WTC11 (cell line): ENCODE data around the gene KRTAP5-2. TPM values are rescaled to one million over a fixed set of nuclear protein-coding genes. Genes with fewer than 3 reads are reported as not detected.

Source experiments
- ATAC-seq: fragments of 200-7000 bp; cut with Tn5 transposase; 2 replicates; pipeline ENCODE4 v1.10.0; 2021; ENCODE audit warnings: mild to moderate bottlenecking, moderate library complexity
- CTCF ChIA-PET: fragments of 300-600 bp; sonication (Branson Sonifier 250); formaldehyde crosslinking; loops from one replicate; lab custom pipeline; 2021; ENCODE audit warnings: antibody characterized with exemption; lab: Charles Lee
- POLR2A ChIA-PET: fragments of 350-600 bp; sonication (Branson Sonifier 250); formaldehyde crosslinking; loops from one replicate; lab custom pipeline; 2021; ENCODE audit warnings: antibody characterized with exemption; lab: Charles Lee
- DNase-seq: peaks from one replicate; pipeline ENCODE4 v3.0.0; 2021; ENCODE audit warnings: low spot score
- H3K27ac Mint-ChIP-seq: 2 replicates; pipeline ENCODE4 v1.8.0; 2021; ENCODE audit warnings: mixed read lengths
- H3K27me3 Mint-ChIP-seq: 2 replicates; pipeline ENCODE4 v1.8.0; 2021; ENCODE audit warnings: low read depth, mild to moderate bottlenecking, moderate library complexity, mixed read lengths
- H3K36me3 Mint-ChIP-seq: 2 replicates; pipeline ENCODE4 v1.8.0; 2021; ENCODE audit warnings: mixed read lengths
- H3K4me1 Mint-ChIP-seq: 2 replicates; pipeline ENCODE4 v1.8.0; 2022; ENCODE audit warnings: mixed read lengths
- H3K4me3 Mint-ChIP-seq: 2 replicates; pipeline ENCODE4 v1.8.0; 2021; ENCODE audit warnings: mild to moderate bottlenecking, moderate library complexity, mixed read lengths
- H3K9me3 Mint-ChIP-seq: 2 replicates; pipeline ENCODE4 v1.8.0; 2021; ENCODE audit warnings: mixed read lengths
- AFF4 ChIP-seq: sonication (generic); formaldehyde crosslinking; IDR thresholded peaks from 2 replicates; pipeline ENCODE4 v1.8.1; 2023; ENCODE audit warnings: mild to moderate bottlenecking, missing genetic modification reagents, borderline replicate concordance
- ATF2 ChIP-seq: sonication (generic); formaldehyde crosslinking; IDR thresholded peaks from 2 replicates; pipeline ENCODE4 v1.8.1; 2022; ENCODE audit warnings: low read depth, missing genetic modification reagents, borderline replicate concordance
- CBFB ChIP-seq: sonication (generic); formaldehyde crosslinking; IDR thresholded peaks from 2 replicates; pipeline ENCODE4 v1.8.1; 2022; ENCODE audit warnings: mild to moderate bottlenecking, low read depth, missing genetic modification reagents
- CREM ChIP-seq: sonication (generic); formaldehyde crosslinking; IDR thresholded peaks from 2 replicates; pipeline ENCODE4 v1.8.1; 2022; ENCODE audit warnings: mild to moderate bottlenecking, missing genetic modification reagents, moderate library complexity
- CTCF ChIP-seq: fragments of 200-600 bp; IDR thresholded peaks from 2 replicates; pipeline ENCODE4 v1.8.0; 2022; ENCODE audit warnings: antibody characterized with exemption
- E2F1 ChIP-seq: sonication (generic); formaldehyde crosslinking; IDR thresholded peaks from 2 replicates; pipeline ENCODE4 v1.8.0; 2022; ENCODE audit warnings: mild to moderate bottlenecking, missing genetic modification reagents
- E2F4 ChIP-seq: sonication (generic); formaldehyde crosslinking; IDR thresholded peaks from 2 replicates; pipeline ENCODE4 v1.8.1; 2022; ENCODE audit warnings: low read depth, mild to moderate bottlenecking, moderate library complexity, missing genetic modification reagents, borderline replicate concordance
- KAT7 ChIP-seq: sonication (generic); formaldehyde crosslinking; IDR thresholded peaks from 2 replicates; pipeline ENCODE4 v1.8.1; 2023; ENCODE audit warnings: missing genetic modification reagents, mild to moderate bottlenecking, borderline replicate concordance
- MAX ChIP-seq: sonication (generic); formaldehyde crosslinking; IDR thresholded peaks from 2 replicates; pipeline ENCODE4 v1.8.0; 2022; ENCODE audit warnings: mild to moderate bottlenecking, missing genetic modification reagents
- NFE2L1 ChIP-seq: sonication (generic); formaldehyde crosslinking; IDR thresholded peaks from 2 replicates; pipeline ENCODE4 v1.8.1; 2023; ENCODE audit warnings: missing genetic modification reagents
- USF1 ChIP-seq: sonication (generic); formaldehyde crosslinking; IDR thresholded peaks from 2 replicates; pipeline ENCODE4 v1.8.0; 2022; ENCODE audit warnings: mild to moderate bottlenecking, missing genetic modification reagents
- total RNA-seq: library from RNA; stranded (reverse); gene quantifications from 3 replicates; pipeline ENCODE4 v1.2.3, GENCODE V29; 2021

The KRTAP5-2 gene
- total RNA-seq, 1 experiment from 2014 or later = not detected

GRCh38 chr11:1554981-1555712 lies 42.9 kb downstream of the KRTAP5-2 start:
- Mint-ChIP-seq H3K27ac (no peak overlapping the region), H3K9me3 (no peaks in the 10 kb centered on the region), H3K4me3 (no peak overlapping the region), H3K27me3 (peaks cover 76% of the 10 kb centered on the region), H3K4me1 (peaks cover 24% of the 10 kb centered on the region), H3K36me3 (no peaks in the 10 kb centered on the region)
- no peak for TF ChIP-seq KAT7 (CRISPR knock-in tag)
- TF ChIP-seq CBFB (CRISPR knock-in tag) = no peak
- TF ChIP-seq AFF4 (CRISPR knock-in tag) = no peak
- no peak for TF ChIP-seq MAX (CRISPR knock-in tag)
- TF ChIP-seq NFE2L1 = no peak
- no peak for TF ChIP-seq ATF2 (CRISPR knock-in tag)
- TF ChIP-seq CREM (CRISPR knock-in tag) = no peak
- TF ChIP-seq E2F4 (CRISPR knock-in tag) = no peak
- no peak for TF ChIP-seq E2F1 (CRISPR knock-in tag)
- TF ChIP-seq USF1 (CRISPR knock-in tag) = no peak
- no peak for TF ChIP-seq CTCF
- ATAC-seq (no peak), DNase-seq (no peak)
- POLR2A ChIA-PET = interaction anchor here (1.0 kb wide), 1 partner anchor 9 kb away, joined by 4 read pairs; no protein-coding TSS in a partner anchor
- CTCF ChIA-PET = interaction anchor here (0.6 to 9.0 kb wide), 10 partner anchors 9 to 102 kb away, joined by 3 to 167 read pairs (median 5); no protein-coding TSS in a partner anchor
